MM.1S (cell line): ENCODE data around the gene CLDN4.
"Not testable (repeated sequence)": the region's sequence is repeated elsewhere in the genome, so short reads cannot be mapped to it uniquely, and the experiment has no call there.

Source experiments
- DNase-seq: peaks from one replicate; pipeline ENCODE4 v3.0.0-alpha.2; 2015
- H2AFZ ChIP-seq: fragments of 300-600 bp; sonication (generic); 2 replicates; pipeline ENCODE4 v1.6.0; 2016; ENCODE audit warnings: antibody characterized with exemption, low read length
- H3F3A ChIP-seq: fragments of 300-600 bp; sonication (generic); 2 replicates; pipeline ENCODE4 v1.6.1; 2016; ENCODE audit warnings: mild to moderate bottlenecking, antibody characterized with exemption, low read length, moderate library complexity, mixed read lengths; ENCODE audit not compliant: insufficient read depth
- H3K27ac ChIP-seq: fragments of 300-600 bp; sonication (generic); 2 replicates; pipeline ENCODE4 v1.5.1; 2016; ENCODE audit warnings: mild to moderate bottlenecking, low read length
- H3K27me3 ChIP-seq: fragments of 300-600 bp; sonication (generic); replicated peaks from 2 replicates; pipeline ENCODE4 v1.6.0; 2016; ENCODE audit warnings: low read length; ENCODE audit not compliant: insufficient read depth
- H3K36me3 ChIP-seq: fragments of 300-600 bp; sonication (generic); replicated peaks from 2 replicates; pipeline ENCODE4 v1.6.1; 2016; ENCODE audit warnings: mild to moderate bottlenecking, low read length, mixed read lengths; ENCODE audit not compliant: insufficient read depth
- H3K4me1 ChIP-seq: fragments of 300-600 bp; sonication (generic); 2 replicates; pipeline ENCODE4 v1.6.1; 2016; ENCODE audit warnings: low read length, mixed read lengths
- H3K4me2 ChIP-seq: fragments of 300-600 bp; sonication (generic); 2 replicates; pipeline ENCODE4 v1.6.0; 2016; ENCODE audit warnings: low read depth, low read length
- H3K4me3 ChIP-seq: fragments of 300-600 bp; sonication (generic); 2 replicates; pipeline ENCODE4 v1.5.1; 2016; ENCODE audit warnings: low read length, mixed read lengths
- H3K79me2 ChIP-seq: fragments of 300-600 bp; sonication (generic); 2 replicates; pipeline ENCODE4 v1.6.1; 2016; ENCODE audit warnings: mixed run types, low read length, mixed read lengths
- H3K9ac ChIP-seq: fragments of 300-600 bp; sonication (generic); 2 replicates; pipeline ENCODE4 v1.6.1; 2016; ENCODE audit warnings: low read length, mixed read lengths
- H3K9me2 ChIP-seq: fragments of 300-600 bp; sonication (generic); replicated peaks from 2 replicates; pipeline ENCODE4 v1.6.1; 2016; ENCODE audit warnings: mild to moderate bottlenecking, low read length, mixed read lengths; ENCODE audit not compliant: insufficient read depth
- H3K9me3 ChIP-seq: fragments of 300-600 bp; sonication (generic); replicated peaks from 2 replicates; pipeline ENCODE4 v1.6.1; 2016; ENCODE audit warnings: mild to moderate bottlenecking, low read length, mixed read lengths; ENCODE audit not compliant: insufficient read depth
- H4K20me1 ChIP-seq: fragments of 300-600 bp; sonication (generic); 2 replicates; pipeline ENCODE4 v1.6.1; 2016; ENCODE audit warnings: mild to moderate bottlenecking, low read length, moderate library complexity, mixed read lengths; ENCODE audit not compliant: insufficient read depth
- EZH2 ChIP-seq: fragments of 300-600 bp; sonication (generic); optimal IDR thresholded peaks from 2 replicates; pipeline ENCODE3; 2017; ENCODE audit warnings: low read depth, mild to moderate bottlenecking, antibody characterized with exemption, low read length, mixed read lengths
- EZH2phosphoT487 ChIP-seq: fragments of 300-600 bp; sonication (generic); IDR thresholded peaks from 2 replicates; pipeline ENCODE4 v1.6.1; 2018; ENCODE audit warnings: antibody characterized with exemption, low read length
- TF ChIP-seq, protein P1 (sequence below): fragments of 300-600 bp; sonication (generic); IDR thresholded peaks from 2 replicates; pipeline ENCODE4 v1.5.1; 2016; ENCODE audit warnings: antibody characterized with exemption, low read length, mixed read lengths

Gene CLDN4

DNA sequence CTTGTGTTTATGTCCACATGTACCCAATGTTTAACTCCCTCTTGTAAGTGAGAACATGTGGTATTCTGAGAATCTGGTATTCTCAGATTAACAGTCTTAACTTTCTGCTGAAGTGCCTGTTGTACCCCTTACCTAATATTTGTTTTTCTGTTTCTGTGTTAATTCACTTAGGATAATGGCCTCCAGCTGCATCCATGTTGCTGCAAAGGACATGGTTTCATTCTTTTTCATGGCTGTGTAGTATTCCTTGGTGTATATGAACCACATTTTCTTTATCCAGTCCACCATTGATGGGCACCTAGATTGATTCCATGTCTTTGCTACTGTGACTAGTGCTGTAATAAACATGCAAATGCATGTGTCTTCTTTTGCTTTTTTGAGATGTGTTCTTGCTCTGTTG is 35.6 kb upstream of the CLDN4 start:
- H3K4me2 ChIP-seq, H3K79me2 ChIP-seq, H3K27me3 ChIP-seq, H2AFZ ChIP-seq, H3K27ac ChIP-seq, H3K36me3 ChIP-seq, H4K20me1 ChIP-seq, H3K9ac ChIP-seq, H3K4me3 ChIP-seq, DNase-seq, H3K4me1 ChIP-seq, H3F3A ChIP-seq, H3K9me3 ChIP-seq, H3K9me2 ChIP-seq: not testable (repeated sequence)

DNA sequence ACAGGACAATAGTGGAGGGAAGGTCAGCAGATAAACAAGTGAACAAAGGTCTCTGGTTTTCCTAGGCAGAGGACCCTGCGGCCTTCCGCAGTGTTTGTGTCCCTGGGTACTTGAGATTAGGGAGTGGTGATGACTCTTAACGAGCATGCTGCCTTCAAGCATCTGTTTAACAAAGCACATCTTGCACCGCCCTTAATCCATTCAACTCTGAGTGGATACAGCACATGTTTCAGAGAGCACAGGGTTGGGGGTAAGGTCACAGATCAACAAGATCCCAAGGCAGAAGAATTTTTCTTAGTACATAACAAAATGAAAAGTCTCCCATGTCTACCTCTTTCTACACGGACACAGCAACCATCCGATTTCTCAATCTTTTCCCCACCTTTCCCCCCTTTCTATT is 34.1 kb upstream of the CLDN4 start:
- H3K9me2 ChIP-seq, H3K9ac ChIP-seq, H3K4me1 ChIP-seq, H3K4me2 ChIP-seq, H3K27ac ChIP-seq, DNase-seq, H2AFZ ChIP-seq, H3K4me3 ChIP-seq, H3K9me3 ChIP-seq, H3K79me2 ChIP-seq, H3K36me3 ChIP-seq, H3F3A ChIP-seq, H3K27me3 ChIP-seq, H4K20me1 ChIP-seq: not testable (repeated sequence)

DNA sequence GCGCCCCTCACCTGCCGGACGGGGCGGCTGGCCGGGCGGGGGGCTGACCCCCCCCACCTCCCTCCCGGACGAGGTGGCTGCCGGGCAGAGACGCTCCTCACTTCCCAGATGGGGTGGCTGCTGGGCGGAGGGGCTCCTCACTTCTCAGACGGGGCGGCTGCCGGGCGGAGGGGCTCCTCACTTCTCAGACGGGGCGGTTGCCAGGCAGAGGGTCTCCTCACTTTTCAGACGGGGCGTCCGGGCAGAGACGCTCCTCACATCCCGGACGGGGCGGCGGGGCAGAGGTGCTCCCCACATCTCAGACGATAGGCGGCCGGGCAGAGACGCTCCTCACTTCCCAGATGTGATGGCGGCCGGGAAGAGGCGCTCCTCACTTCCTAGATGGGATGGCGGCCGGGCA is 33.6 kb upstream of the CLDN4 start:
- H3F3A ChIP-seq, H3K9ac ChIP-seq, H3K4me3 ChIP-seq, H4K20me1 ChIP-seq, H3K9me2 ChIP-seq, H3K79me2 ChIP-seq, H2AFZ ChIP-seq, H3K4me1 ChIP-seq, H3K4me2 ChIP-seq, H3K27me3 ChIP-seq, H3K9me3 ChIP-seq, DNase-seq, H3K27ac ChIP-seq, H3K36me3 ChIP-seq: not testable (repeated sequence)

DNA sequence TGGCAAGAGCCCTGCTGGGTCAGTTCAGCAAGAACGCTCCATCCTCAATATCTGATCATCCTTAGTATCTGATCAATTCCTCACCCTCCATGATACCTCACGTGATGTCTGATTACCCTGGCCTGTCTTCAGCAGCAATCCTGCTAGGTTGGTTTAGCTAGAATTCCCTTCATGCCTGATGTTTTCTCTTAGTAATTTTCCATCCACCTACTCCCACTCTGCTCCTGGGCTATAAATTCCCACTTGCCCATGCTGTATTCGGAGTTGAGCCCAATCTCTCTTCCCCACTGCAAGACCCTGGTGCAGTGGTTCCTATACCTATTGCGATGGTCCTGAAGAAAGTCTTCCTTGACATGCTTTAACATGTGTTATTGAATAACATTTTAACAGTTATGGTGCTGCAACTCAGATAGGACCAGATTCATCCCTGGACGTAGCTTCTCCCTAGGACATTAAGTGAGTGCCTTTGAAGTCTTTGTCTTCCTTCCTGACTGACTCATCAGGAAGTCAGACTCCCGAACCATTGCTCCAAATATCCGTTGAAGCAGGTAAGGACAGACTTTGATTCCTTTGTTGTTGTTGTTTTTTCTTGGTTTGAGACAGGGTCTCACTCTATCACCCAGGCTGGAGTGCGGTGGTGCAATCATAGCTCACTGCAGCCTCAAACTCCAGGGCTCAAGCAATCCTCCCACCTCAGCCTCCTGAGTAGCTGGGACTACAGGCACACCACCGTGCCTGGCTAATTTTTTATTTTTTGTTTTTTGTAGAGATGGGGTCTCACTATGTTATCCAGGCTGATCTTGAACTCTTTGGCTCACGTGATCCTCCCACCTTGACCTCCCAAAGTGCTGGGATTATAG is 31.3 kb upstream of the CLDN4 start:
- no peak overlapping the region for H2AFZ ChIP-seq

DNA sequence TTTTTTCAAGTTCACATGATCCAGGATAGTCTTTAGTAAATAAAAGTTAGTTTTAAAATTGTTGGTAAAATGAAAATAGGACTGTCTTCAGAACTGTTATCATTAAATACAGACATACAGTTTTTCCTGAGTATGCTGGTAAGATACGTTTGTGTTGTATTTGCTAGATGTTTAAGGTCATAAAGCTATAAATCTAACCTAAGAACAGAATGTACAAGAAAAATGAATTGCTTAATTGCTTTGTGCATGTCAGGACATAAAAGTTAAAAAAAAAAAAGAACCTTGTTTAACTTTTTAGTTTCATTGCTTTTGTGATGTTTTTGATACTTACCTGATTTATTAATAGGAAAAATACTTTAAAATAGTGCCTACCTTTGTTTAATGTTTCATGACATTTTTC is 29.2 kb upstream of the CLDN4 start:
- TF ChIP-seq EZH2phosphoT487 (no peak), EZH2 (no peak)
- TF ChIP-seq, protein P1, sequence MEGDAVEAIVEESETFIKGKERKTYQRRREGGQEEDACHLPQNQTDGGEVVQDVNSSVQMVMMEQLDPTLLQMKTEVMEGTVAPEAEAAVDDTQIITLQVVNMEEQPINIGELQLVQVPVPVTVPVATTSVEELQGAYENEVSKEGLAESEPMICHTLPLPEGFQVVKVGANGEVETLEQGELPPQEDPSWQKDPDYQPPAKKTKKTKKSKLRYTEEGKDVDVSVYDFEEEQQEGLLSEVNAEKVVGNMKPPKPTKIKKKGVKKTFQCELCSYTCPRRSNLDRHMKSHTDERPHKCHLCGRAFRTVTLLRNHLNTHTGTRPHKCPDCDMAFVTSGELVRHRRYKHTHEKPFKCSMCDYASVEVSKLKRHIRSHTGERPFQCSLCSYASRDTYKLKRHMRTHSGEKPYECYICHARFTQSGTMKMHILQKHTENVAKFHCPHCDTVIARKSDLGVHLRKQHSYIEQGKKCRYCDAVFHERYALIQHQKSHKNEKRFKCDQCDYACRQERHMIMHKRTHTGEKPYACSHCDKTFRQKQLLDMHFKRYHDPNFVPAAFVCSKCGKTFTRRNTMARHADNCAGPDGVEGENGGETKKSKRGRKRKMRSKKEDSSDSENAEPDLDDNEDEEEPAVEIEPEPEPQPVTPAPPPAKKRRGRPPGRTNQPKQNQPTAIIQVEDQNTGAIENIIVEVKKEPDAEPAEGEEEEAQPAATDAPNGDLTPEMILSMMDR: no peak
- Histone ChIP-seq H3K4me1 (no peaks in the 10 kb centered on the region), H3K27ac (no peak overlapping the region), H3K4me2 (no peak overlapping the region), H3K9ac (no peak overlapping the region), H2AFZ (no peak overlapping the region), H4K20me1 (no peaks in the 10 kb centered on the region), H3K79me2 (no peaks in the 10 kb centered on the region), H3F3A (no peaks in the 10 kb centered on the region), H3K27me3 (no peaks in the 10 kb centered on the region), H3K4me3 (no peak overlapping the region), H3K9me3 (no peaks in the 10 kb centered on the region), H3K9me2 (no peaks in the 10 kb centered on the region), H3K36me3 (no peaks in the 10 kb centered on the region)
- no peak for DNase-seq

More for the DNA sequence above, 31.3 kb upstream of the CLDN4 start:
- no peaks in the 10 kb centered on the region for H3K79me2 ChIP-seq
- H3K27ac ChIP-seq: no peak overlapping the region
- no peaks in the 10 kb centered on the region for H3F3A ChIP-seq
- no peaks in the 10 kb centered on the region for H3K4me1 ChIP-seq
- TF ChIP-seq, protein P1: no peak
- TF ChIP-seq EZH2 (no peak), EZH2phosphoT487 (no peak)
- no peaks in the 10 kb centered on the region for H3K9me2 ChIP-seq
- H3K9ac ChIP-seq: no peak overlapping the region
- H4K20me1 ChIP-seq: no peaks in the 10 kb centered on the region
- no peak overlapping the region for H3K4me3 ChIP-seq
- no peak for DNase-seq
- H3K4me2 ChIP-seq: no peak overlapping the region
- H3K36me3 ChIP-seq: no peaks in the 10 kb centered on the region
- no peaks in the 10 kb centered on the region for H3K27me3 ChIP-seq
- no peaks in the 10 kb centered on the region for H3K9me3 ChIP-seq
